NCI-H69 (cell line): ENCODE results near the gene SCFD1.

Source experiments
- DNase-seq: peaks from one replicate; lab custom pipeline; 2025; lab: John Stamatoyannopoulos, UW

SCFD1 gene

DNA sequence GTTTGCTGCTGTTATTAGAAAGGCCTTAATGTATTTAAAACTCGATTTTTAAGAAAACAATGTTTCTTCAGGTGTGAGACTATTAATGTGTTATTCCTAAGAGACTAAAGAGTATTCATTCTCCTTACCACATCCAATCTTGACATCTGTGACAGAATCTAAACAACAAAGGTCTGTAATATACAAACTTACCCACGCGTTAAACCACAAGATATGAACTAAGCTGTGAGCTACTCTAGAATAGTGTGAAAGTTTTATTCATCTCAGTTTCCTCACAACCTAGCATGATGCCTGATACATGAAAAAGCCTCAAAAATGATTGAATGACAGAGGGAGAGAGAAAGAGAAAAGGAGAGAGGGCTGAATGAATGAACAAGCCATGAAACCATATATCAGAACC is 135.0 kb downstream of the SCFD1 start:
- DNase-seq: no peak

DNA sequence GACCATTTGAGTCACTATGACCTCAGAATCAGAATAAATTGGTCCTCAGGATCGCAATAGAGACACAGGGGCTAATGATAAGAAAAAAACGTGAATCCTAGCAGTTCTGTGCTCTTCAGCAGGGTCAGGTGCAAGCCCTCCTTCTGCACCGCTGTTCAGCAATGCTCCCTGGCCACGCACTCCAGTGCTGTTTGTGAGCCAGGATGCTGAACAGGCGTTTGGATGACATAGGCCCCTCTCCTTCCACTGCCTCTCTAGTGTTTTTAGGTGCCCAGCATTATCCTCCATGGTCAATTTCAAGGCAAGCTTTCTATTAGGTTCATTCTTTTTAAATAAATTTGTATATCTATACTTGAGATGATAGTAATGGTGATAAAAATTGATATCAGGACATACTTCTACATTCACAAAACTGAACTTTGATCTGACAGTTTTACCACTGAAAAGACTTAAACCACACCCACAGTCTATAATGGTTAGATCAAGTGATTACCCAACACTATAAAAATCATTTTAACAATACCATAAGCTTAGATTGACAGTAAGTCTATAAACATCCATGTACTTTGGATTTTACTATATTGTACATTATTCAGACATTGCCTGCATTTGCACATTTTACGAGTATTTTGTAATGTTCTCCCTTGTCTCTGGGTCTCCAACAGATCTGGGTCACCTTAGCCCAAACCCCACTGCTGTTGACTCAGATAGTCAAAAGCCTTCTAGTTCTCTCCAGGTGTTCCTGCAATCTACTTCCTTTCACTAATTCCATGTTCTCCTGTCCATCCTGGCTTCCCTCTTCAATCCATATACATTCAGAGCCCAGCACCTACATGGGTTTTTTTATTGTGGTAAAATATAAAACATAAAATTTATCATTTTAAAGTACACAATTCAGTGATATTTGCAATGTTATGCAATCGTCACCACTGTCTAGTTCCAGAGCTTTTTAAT is 137.3 kb downstream of the SCFD1 start:
- DNase-seq: no peak

DNA sequence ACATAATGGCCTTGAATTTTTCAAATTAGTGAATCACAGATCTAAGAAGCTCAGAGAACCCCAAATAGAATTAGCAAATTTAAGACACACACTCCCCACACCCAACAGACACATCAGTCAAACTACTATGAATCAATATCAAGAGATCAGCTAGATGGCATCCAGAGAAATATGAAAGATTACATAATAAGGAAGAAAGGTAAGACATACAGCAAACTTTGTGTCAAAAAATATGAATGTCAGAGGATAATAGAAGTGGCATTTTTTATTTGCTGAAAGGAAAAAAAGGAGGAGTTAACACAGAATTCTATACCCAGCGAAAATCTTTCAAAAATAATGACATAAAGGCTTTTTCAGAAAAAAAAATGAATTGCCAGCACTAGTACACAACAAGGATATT is 141.8 kb downstream of the SCFD1 start:
- DNase-seq: no peak

DNA sequence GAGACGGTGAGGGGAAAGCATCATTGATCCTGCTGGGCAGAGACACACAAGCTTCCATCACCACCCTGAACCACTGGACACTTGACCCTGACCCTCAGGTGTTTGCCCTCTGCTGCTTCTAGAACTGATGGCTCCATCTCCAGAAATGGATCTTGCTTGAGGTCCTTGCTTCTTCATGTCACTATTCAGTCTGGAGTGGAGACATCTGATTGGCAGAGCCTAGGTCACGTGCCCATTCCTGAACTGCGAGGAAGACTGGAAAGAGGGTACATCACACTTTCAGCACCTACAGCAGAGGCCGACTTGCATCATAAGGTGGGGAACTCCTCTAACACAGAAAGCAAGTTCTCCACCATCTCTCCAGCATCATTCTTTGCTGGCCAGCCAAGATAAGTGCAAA is 145.5 kb downstream of the SCFD1 start:
- no peak for DNase-seq

DNA sequence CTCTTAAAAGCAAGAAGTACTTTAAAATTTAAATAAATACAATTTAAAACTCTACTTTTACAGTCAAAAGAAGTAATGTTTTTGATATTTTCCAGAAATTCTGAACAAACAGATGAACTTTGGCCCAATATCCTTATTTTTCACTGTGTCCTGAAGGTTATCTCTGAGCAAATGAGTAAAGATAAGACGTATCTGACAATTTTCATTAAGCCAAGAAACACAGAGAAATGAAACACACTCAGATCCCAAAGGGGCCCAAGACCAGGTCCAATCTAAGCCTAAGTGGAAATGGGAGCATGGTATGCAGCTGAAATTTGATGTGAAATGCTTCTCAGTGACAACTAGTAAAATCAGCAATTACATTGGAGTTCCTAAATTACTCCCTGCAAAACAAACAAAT is 146.7 kb downstream of the SCFD1 start:
- no peak for DNase-seq

DNA sequence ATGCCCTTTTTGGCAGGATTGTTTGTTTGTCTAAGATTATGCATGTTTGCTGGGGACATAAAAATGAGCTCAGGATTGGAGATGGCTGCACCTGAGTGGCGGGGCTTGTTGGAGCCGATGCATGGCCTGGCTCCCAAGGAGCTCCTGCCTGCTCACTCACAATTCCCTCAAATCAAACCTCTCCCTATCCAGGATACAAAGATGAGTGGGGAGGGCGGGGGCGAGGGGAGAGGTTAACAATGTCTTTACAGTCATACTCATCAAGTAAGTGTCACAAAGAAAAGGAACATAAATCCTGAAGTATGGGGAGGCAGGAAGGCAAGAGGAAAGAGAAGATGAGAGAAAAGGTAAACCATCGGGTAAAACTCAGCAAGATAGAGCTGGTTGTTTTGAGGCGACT is 148.3 kb downstream of the SCFD1 start:
- no peak for DNase-seq

DNA sequence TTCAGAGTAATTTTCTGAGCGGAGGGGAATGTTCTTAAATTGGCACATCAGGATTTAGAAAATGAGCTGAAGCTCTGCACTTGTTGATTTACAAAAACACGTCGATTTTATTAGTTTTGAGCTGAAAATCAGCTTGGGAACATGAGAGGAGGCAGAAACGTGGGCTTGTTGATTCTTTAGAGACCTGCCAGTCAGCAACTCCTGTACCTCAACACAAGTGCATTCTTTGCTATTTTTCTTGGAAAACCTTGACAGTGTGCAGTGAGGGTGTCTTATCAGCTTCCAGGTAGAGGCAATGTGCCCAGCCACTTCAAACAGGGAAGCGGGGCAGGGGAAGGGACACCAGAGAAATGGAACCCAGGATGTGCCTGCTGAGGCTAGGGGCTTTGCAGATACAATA is 149.5 kb downstream of the SCFD1 start:
- no peak for DNase-seq

DNA sequence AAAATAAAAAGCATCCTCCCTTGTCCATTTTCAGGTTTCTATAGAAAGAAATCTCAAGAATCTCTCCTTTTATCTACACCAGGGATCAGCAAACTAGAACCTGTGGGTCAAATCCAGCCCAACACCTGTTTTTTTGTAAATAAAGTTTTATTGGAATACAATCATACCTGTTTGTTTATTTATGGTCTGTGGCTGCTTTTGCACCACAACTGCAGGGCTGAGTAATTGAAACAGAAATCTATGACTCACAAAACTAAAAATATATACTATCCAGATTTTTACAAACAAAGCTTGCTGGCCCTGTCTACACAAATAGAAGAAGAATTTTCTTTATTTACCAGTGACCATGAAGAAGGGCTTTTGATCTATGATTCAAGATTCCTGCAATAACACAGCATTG is 157.1 kb downstream of the SCFD1 start:
- DNase-seq: no peak
